Tibial nerve (tissue), 4 donors: ENCODE results near the gene ELF2. TPM values are rescaled to one million over a fixed set of nuclear protein-coding genes. Genes with fewer than 3 reads are reported as not detected.

Experiments
- DNase-seq, 2 donors: peaks; one replicate each; pipeline ENCODE4 v3.0.0-alpha.2; 2019; ENCODE audit warnings: low spot score in 2 of 2
- H3K27ac ChIP-seq, 4 donors: fragments of 200-600 bp; sonication (generic) in 3 of 4; one replicate each; pipeline ENCODE4 v1.5.1; 2017 to 2019; ENCODE audit warnings: mild to moderate bottlenecking in 1 of 4
- H3K27me3 ChIP-seq, 2 donors: fragments of 200-600 bp; sonication (generic) in 1 of 2; one replicate each; pipeline versions ENCODE4 v1.5.1 to v1.6.0; 2017 to 2019
- H3K36me3 ChIP-seq, 3 donors: fragments of 200-600 bp; sonication (generic); one replicate each; pipeline ENCODE4 v1.5.1; 2018 to 2019
- H3K4me1 ChIP-seq, 4 donors: fragments of 200-600 bp; sonication (generic) in 3 of 4; one replicate each; pipeline ENCODE4 v1.5.1; 2017 to 2019
- H3K4me3 ChIP-seq, 4 donors: fragments of 200-600 bp; sonication (generic) in 3 of 4; one replicate each; pipeline ENCODE4 v1.5.1; 2017 to 2019; ENCODE audit warnings: mild to moderate bottlenecking in 1 of 4, moderate library complexity in 1 of 4
- H3K9me3 ChIP-seq, 4 donors: fragments of 200-600 bp; sonication (generic) in 3 of 4; one replicate each; pipeline ENCODE4 v1.5.1; 2017 to 2019
- EP300 ChIP-seq, 2 donors: sonication (generic); formaldehyde crosslinking; IDR thresholded peaks; one replicate each; pipeline ENCODE4 v1.6.1; 2017; ENCODE audit warnings: antibody characterized with exemption in 2 of 2, mild to moderate bottlenecking in 1 of 2
- POLR2A ChIP-seq, 2 donors: fragments of 450-650 bp; IDR thresholded peaks; one replicate each; pipeline ENCODE4 v1.6.1; 2017; ENCODE audit warnings: antibody characterized with exemption in 2 of 2, mild to moderate bottlenecking in 2 of 2, moderate library complexity in 2 of 2
- WGBS, 2 donors: methylation state at CpG; one replicate each; pipeline ENCODE4 v1.1.5; 2018; 5-methylcytosine and 5-hydroxymethylcytosine counted together
- total RNA-seq, 4 donors: library from RNA; depleted of rRNA; stranded (reverse); fragments of >200 nt; gene quantifications; one replicate each; pipeline ENCODE4 v1.1.0, GENCODE V29; 2016
- TF ChIP-seq, protein P1 (sequence below), 5 experiments: fragments of 200-600 bp in 3 of 5; fragments of 450-650 bp in 2 of 5; sonication (generic) in 3 of 5; IDR thresholded peaks; one replicate each; pipeline ENCODE4 v1.5.1; 2016 to 2019; ENCODE audit warnings: antibody characterized with exemption in 5 of 5, mild to moderate bottlenecking in 3 of 5, moderate library complexity in 2 of 5

The ELF2 gene
- total RNA-seq = 10 to 100 TPM; 47.1 to 62.8 (median 54.1) TPM

DNA sequence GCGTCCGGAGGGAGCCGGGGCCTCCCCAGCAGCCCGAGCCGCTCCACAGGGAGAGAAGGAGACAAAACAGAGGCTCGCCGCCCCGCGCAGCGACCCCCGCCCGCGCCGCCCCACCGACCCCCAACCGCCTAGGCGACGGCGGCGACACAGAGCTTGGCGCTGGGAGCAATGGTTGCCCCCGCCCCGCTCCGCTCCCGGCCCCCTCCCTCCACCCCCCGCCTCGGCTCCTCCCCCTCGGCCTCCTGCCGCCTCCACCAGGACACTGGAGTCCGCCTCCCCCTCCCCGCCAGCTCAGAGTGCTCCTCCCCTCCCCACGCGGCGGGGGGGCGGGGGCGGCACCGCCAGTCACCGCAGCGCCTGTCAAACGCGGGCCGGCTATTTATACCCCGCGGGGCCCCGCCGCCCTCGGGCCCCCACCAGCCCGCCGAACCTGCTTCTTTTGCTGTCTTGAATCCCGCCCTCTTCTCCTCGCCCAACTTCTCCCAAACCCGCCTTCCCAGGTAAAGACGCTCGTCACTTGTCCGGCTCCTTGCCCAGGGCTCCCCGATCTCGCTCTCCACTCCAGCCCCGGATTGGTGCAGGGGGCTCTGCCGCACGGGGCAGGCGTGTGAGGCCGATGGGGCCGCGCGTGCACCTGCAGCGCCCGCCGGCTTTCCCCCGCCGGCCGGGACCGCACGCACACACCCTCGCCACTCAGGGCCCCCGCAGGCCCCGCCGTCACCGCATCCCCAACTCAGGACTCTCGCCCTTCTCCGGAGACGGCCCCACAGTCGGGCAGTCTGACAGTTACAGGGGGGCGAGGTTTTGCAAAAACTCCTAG lies at the start of gene ELF2:
TSS of gene ELF2 (minus strand) at position 170 of the 820 bp plus-strand sequence. CDS start 39,517 bp downstream, outside the sequence.
- H3K36me3 ChIP-seq = no peaks in the 10 kb centered on the region
- H3K27me3 ChIP-seq = no peaks in the 10 kb centered on the region
- peak; percentile 87 to 88 for DNase-seq
- TF ChIP-seq, protein P1, sequence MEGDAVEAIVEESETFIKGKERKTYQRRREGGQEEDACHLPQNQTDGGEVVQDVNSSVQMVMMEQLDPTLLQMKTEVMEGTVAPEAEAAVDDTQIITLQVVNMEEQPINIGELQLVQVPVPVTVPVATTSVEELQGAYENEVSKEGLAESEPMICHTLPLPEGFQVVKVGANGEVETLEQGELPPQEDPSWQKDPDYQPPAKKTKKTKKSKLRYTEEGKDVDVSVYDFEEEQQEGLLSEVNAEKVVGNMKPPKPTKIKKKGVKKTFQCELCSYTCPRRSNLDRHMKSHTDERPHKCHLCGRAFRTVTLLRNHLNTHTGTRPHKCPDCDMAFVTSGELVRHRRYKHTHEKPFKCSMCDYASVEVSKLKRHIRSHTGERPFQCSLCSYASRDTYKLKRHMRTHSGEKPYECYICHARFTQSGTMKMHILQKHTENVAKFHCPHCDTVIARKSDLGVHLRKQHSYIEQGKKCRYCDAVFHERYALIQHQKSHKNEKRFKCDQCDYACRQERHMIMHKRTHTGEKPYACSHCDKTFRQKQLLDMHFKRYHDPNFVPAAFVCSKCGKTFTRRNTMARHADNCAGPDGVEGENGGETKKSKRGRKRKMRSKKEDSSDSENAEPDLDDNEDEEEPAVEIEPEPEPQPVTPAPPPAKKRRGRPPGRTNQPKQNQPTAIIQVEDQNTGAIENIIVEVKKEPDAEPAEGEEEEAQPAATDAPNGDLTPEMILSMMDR (IDR thresholded peaks at IDR 0.05) = peak in 1 of 5 experiments; percentile 2
- TF ChIP-seq POLR2A (IDR thresholded peaks at IDR 0.05) (peak; percentile 8 to 28), EP300 (IDR thresholded peaks at IDR 0.05) (peak in 1 of 2 donors; percentile 72)
- H3K4me3 ChIP-seq = peak within 1 kb of the TSS; percentile 82 to 100 (median 94)
- peak within 1 kb of the TSS; percentile 99 to 100 (median 100) for H3K27ac ChIP-seq
- WGBS, 2 donors = 1% methylated on average over 36 to 54 of the region's 83 CpGs
- H3K9me3 ChIP-seq = no peaks in the 10 kb centered on the region
- H3K4me1 ChIP-seq = peaks cover 0 to 32% (median 3%) of the 10 kb centered on the region in 4 donors

DNA sequence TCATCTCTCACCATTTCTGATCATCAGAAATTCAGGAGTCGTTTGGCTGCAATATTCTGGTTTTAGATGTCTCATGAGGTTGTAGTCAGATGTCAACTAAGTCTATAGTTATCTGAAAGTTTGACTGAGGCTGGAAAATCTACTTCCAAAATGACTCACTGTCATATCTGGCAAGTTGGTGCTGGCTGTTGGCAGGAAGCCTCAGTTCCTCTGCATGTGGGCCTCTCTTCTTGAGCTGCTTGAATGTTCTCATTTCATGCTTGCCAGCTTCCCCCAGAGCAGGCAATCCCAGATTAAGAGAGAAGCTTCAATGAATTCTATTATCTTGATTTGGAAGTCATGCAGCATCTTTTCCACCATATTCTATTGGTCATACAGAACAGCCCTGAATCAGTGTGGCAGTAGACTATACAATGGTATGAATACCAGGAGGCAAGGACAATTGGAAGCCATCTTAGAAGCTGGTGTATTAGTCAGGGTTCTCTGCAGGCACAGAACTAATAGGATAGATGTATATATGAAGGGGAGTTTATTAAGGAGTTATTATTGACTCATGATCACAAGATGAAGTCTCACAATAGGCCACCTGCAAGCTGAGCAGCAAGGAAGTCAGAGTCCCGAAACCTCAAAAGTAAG lies 46.8 kb upstream of the ELF2 start:
- Histone ChIP-seq H3K36me3 (no peaks in the 10 kb centered on the region), H3K9me3 (no peaks in the 10 kb centered on the region), H3K4me3 (no peak overlapping the region), H3K4me1 (no peaks in the 10 kb centered on the region), H3K27ac (no peak overlapping the region), H3K27me3 (no peaks in the 10 kb centered on the region)
- WGBS, 2 donors = 88 to 91% methylated on average over 2 of the region's 2 CpGs
- TF ChIP-seq EP300 (IDR thresholded peaks at IDR 0.05) = no peak
- TF ChIP-seq POLR2A (IDR thresholded peaks at IDR 0.05) = no peak
- TF ChIP-seq, protein P1 (IDR thresholded peaks at IDR 0.05) = no peak
- DNase-seq = peak in 1 of 2 donors; percentile 33

DNA sequence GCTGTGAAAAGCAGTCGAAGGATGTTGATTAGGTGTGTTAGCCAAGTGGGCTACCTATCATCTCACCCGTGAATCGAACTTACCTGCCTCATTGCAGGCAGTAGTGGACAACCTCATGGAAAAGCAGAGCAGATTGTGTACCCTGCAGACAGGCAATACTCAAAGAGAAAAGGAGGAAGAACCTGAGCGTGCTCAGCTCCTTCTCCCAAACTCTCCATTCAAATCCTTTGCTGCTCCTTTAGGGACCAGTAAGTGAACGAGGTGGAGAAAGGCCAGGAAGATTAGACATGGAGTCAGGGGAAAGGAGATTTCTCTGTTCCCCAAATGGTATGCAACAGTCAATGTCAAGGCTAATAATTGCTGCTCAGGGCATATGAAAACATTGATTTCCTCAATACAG lies 45.2 kb upstream of the ELF2 start:
- H3K4me1 ChIP-seq = no peaks in the 10 kb centered on the region
- no peak for DNase-seq
- H3K36me3 ChIP-seq = no peaks in the 10 kb centered on the region
- no peak overlapping the region for H3K27ac ChIP-seq
- H3K4me3 ChIP-seq = no peak overlapping the region
- 90 to 92% methylated on average over 5 of the region's 5 CpGs for WGBS, 2 donors
- no peaks in the 10 kb centered on the region for H3K27me3 ChIP-seq
- no peaks in the 10 kb centered on the region for H3K9me3 ChIP-seq
- TF ChIP-seq, protein P1 (IDR thresholded peaks at IDR 0.05) = no peak
- TF ChIP-seq EP300 (IDR thresholded peaks at IDR 0.05) (no peak), POLR2A (IDR thresholded peaks at IDR 0.05) (no peak)

DNA sequence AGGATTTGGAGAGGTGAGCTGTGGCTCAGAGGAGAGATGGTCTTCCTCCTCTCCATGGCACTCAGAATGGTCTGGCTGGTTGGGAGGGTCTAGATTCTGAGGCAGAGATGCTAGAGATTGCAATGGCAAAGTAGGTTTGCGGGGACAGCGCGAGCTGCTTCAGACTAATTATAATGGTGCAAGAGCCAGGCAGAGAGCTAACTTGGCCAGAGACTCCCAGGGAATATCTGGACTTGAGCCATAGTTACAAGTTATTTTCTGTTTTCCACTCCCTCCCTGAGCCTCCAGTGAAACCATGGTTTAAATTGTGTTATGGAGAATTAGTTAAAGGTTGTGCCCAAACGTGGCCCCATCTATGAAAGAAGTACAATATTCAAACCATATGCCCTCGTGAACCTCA lies 44.7 kb upstream of the ELF2 start:
- Histone ChIP-seq H3K4me1 (no peaks in the 10 kb centered on the region), H3K36me3 (no peaks in the 10 kb centered on the region), H3K9me3 (no peaks in the 10 kb centered on the region), H3K4me3 (no peak overlapping the region), H3K27ac (no peak overlapping the region), H3K27me3 (no peaks in the 10 kb centered on the region)
- TF ChIP-seq EP300 (IDR thresholded peaks at IDR 0.05) (no peak), POLR2A (IDR thresholded peaks at IDR 0.05) (no peak)
- TF ChIP-seq, protein P1 (IDR thresholded peaks at IDR 0.05) = no peak
- DNase-seq = no peak
- WGBS, 2 donors = 64 to 79% methylated on average over 5 of the region's 5 CpGs
